Hypothalamus (tissue), 51 donors: Measurements from ENCODE around the gene ANXA8.
"Not testable (repeated sequence)": the region's sequence is repeated elsewhere in the genome, so short reads cannot be mapped to it uniquely, and the experiment has no call there.

Source experiments
- DNase-seq, 51 donors: peaks; one replicate each; lab custom pipeline; 2025; lab: John Stamatoyannopoulos, UW

Gene ANXA8

GRCh38 chr10:47483923-47484322 is at the start of gene ANXA8:
Gene ANXA8 (minus strand): TSS chr10:47484115. CDS start chr10:47483933, 182 bp downstream.
- DNase-seq: not testable (repeated sequence)

GRCh38 chr10:47523475-47523874 is 39.6 kb upstream of the ANXA8 start, which contains the start of gene AGAP9:
Gene AGAP9 (minus strand): TSS chr10:47523638. CDS start chr10:47523526, 112 bp downstream.
- not testable (repeated sequence) for DNase-seq

GRCh38 chr10:47502313-47502712 is 18.4 kb upstream of the ANXA8 start:
- not testable (repeated sequence) for DNase-seq

- not testable (repeated sequence) for DNase-seq
These were observed 10.3 kb upstream of the ANXA8 start for GRCh38 chr10:47494226-47494625.

- DNase-seq: not testable (repeated sequence)
These were observed 7.7 kb upstream of the ANXA8 start, which contains the start of gene FAM25G for GRCh38 chr10:47491600-47491999. Gene FAM25G (minus strand): TSS chr10:47491700. CDS start chr10:47491674, 26 bp downstream.

- DNase-seq: not testable (repeated sequence)
These were observed 5.7 kb upstream of the ANXA8 start for GRCh38 chr10:47489630-47490029.

- not testable (repeated sequence) for DNase-seq
These were observed 2.0 kb upstream of the ANXA8 start for GRCh38 chr10:47485943-47486342.

GRCh38 chr10:47484786-47485185 is 871 bp upstream of the ANXA8 start:
- not testable (repeated sequence) for DNase-seq

- not testable (repeated sequence) for DNase-seq
These were observed 1.5 kb downstream of the ANXA8 start for GRCh38 chr10:47482367-47482766.

- not testable (repeated sequence) for DNase-seq
These were observed 2.1 kb downstream of the ANXA8 start for GRCh38 chr10:47481768-47482181.

- not testable (repeated sequence) for DNase-seq
These were observed 2.6 kb downstream of the ANXA8 start for GRCh38 chr10:47481182-47481766.

- DNase-seq: not testable (repeated sequence)
These were observed 3.8 kb downstream of the ANXA8 start for GRCh38 chr10:47480133-47480532.

GRCh38 chr10:47478114-47478513 is 5.8 kb downstream of the ANXA8 start:
- not testable (repeated sequence) for DNase-seq

GRCh38 chr10:47477078-47477477 is 6.8 kb downstream of the ANXA8 start:
- DNase-seq: not testable (repeated sequence)

- not testable (repeated sequence) for DNase-seq
These were observed 8.8 kb downstream of the ANXA8 start for GRCh38 chr10:47475101-47475500.

- not testable (repeated sequence) for DNase-seq
These were observed 10.4 kb downstream of the ANXA8 start for GRCh38 chr10:47473516-47473915.

GRCh38 chr10:47472647-47473046 is 11.3 kb downstream of the ANXA8 start:
- DNase-seq: not testable (repeated sequence)

GRCh38 chr10:47472072-47472471 is 11.8 kb downstream of the ANXA8 start:
- not testable (repeated sequence) for DNase-seq

GRCh38 chr10:47468731-47469528 is 15.0 kb downstream of the ANXA8 start:
- not testable (repeated sequence) for DNase-seq

- not testable (repeated sequence) for DNase-seq
These were observed 16.0 kb downstream of the ANXA8 start for GRCh38 chr10:47467957-47468356.

GRCh38 chr10:47467458-47467857 is 16.5 kb downstream of the ANXA8 start:
- DNase-seq: not testable (repeated sequence)
